ENCODE data around the gene TRABD2B.

DNA sequence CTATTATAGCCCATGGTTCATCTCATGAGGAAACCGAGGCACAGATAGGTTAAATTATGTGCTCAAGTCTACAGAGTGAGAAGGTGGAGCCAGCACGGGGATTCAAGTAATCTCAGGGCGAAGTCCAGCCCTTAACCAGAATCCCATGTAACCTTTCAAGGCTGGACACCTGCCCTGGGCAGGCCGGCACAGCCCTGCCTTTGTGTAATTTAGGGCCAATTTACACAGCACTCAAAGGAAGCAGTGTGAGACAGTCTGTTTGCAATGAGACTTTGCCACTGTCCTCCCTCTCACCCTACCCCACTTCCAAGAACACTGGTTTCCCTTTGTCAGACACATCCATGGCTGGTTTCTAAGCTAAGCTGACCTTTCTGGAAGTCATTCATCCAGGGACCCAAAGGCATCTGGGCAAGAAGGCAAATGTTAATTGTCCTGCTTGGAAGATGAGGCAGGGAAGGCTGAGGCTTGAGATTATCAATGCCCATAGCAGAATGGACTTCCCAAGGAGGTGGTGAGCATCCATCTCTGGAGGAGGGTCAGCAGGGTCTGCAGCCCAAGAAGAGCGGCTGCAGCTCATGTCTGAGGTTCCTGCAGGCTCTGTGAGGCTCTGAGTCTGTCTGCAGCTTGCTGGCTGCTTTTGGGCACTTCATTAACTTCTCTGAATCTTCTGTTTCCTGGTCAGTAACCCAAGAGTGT, 159.2 kb downstream of the TRABD2B start:
- no peak for TF ChIP-seq EZH2 (IDR thresholded peaks at IDR 0.05; ENCODE audit: insufficient read depth, low read length)
- TF ChIP-seq, protein P1, sequence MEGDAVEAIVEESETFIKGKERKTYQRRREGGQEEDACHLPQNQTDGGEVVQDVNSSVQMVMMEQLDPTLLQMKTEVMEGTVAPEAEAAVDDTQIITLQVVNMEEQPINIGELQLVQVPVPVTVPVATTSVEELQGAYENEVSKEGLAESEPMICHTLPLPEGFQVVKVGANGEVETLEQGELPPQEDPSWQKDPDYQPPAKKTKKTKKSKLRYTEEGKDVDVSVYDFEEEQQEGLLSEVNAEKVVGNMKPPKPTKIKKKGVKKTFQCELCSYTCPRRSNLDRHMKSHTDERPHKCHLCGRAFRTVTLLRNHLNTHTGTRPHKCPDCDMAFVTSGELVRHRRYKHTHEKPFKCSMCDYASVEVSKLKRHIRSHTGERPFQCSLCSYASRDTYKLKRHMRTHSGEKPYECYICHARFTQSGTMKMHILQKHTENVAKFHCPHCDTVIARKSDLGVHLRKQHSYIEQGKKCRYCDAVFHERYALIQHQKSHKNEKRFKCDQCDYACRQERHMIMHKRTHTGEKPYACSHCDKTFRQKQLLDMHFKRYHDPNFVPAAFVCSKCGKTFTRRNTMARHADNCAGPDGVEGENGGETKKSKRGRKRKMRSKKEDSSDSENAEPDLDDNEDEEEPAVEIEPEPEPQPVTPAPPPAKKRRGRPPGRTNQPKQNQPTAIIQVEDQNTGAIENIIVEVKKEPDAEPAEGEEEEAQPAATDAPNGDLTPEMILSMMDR (IDR thresholded peaks at IDR 0.05; ENCODE audit: insufficient read depth, low read depth, low read length): no peak
